Urinary bladder (tissue), 4 donors: ENCODE results near the gene SEPTIN3. TPM values are rescaled to one million over a fixed set of nuclear protein-coding genes. Genes with fewer than 3 reads are reported as not detected.

Experiments used
- DNase-seq: peaks from one replicate; pipeline ENCODE4 v3.0.0-alpha.2; 2015; ENCODE audit errors: extremely low spot score
- H3K27ac ChIP-seq: one replicate; pipeline ENCODE4 v1.5.1; 2013; ENCODE audit warnings: low read depth, mild to moderate bottlenecking, moderate library complexity
- H3K36me3 ChIP-seq: one replicate; pipeline ENCODE4 v1.6.1; 2013; ENCODE audit warnings: mild to moderate bottlenecking, moderate library complexity; ENCODE audit not compliant: insufficient read depth
- H3K4me1 ChIP-seq: one replicate; pipeline ENCODE4 v1.6.1; 2013; ENCODE audit warnings: mild to moderate bottlenecking, moderate library complexity; ENCODE audit not compliant: insufficient read depth
- H3K4me3 ChIP-seq: one replicate; pipeline ENCODE4 v1.5.1; 2013; ENCODE audit warnings: low read depth, low read length
- WGBS: extraction: QIAGEN DNeasy Blood & Tissue Kit; methylation state at CpG from one replicate; pipeline ENCODE4 v1.1.7; 2013; 5-methylcytosine and 5-hydroxymethylcytosine counted together
- polyA plus RNA-seq: library from polyadenylated mRNA; stranded (reverse); fragments of 200-250 nt; gene quantifications from one replicate; pipeline ENCODE4 v1.2.3, GENCODE V29; 2013
- total RNA-seq: library from RNA; depleted of rRNA; stranded (reverse); fragments of >200 nt; gene quantifications from one replicate; pipeline ENCODE4 v1.2.3, GENCODE V29; 2014
- donor health status: healthy with polysubstance abuse.
- donor health status: healthy.

The SEPTIN3 gene
- total and polyA plus RNA-seq, 2 donors = 0.49 to 1.7 TPM

GRCh38 chr22:41998361-41999261 is 29.4 kb downstream of the SEPTIN3 start, which contains the start of gene WBP2NL:
WBP2NL (plus strand) TSS chr22:41998788; CDS start chr22:41998819, 31 bp downstream.
- H3K4me1 ChIP-seq = no peaks in the 10 kb centered on the region
- no peak within 1 kb of the TSS for H3K27ac ChIP-seq
- H3K4me3 ChIP-seq = peak within 1 kb of the TSS; percentile 41
- peak; percentile 23 for DNase-seq
- 32% methylated on average over 71 of the region's 71 CpGs for WGBS
- no peaks in the 10 kb centered on the region for H3K36me3 ChIP-seq

- Histone ChIP-seq H3K36me3 (no peaks in the 10 kb centered on the region), H3K4me1 (no peaks in the 10 kb centered on the region), H3K27ac (no peak overlapping the region), H3K4me3 (no peak overlapping the region)
- DNase-seq = no peak
- WGBS = 96% methylated on average over 8 of the region's 8 CpGs
Measured at GRCh38 chr22:42000466-42000865, 31.2 kb downstream of the SEPTIN3 start.

GRCh38 chr22:42001121-42001520 is 31.9 kb downstream of the SEPTIN3 start:
- no peaks in the 10 kb centered on the region for H3K36me3 ChIP-seq
- no peak for DNase-seq
- no peak overlapping the region for H3K27ac ChIP-seq
- WGBS = 73% methylated on average over 8 of the region's 8 CpGs
- H3K4me1 ChIP-seq = no peaks in the 10 kb centered on the region
- no peak overlapping the region for H3K4me3 ChIP-seq

GRCh38 chr22:42001706-42002105 is 32.5 kb downstream of the SEPTIN3 start:
- H3K4me1 ChIP-seq = no peaks in the 10 kb centered on the region
- no peak for DNase-seq
- WGBS = 94% methylated on average over 12 of the region's 12 CpGs

GRCh38 chr22:42007922-42008321 is 38.7 kb downstream of the SEPTIN3 start:
- H3K36me3 ChIP-seq = no peaks in the 10 kb centered on the region
- H3K27ac ChIP-seq = no peak overlapping the region
- H3K4me3 ChIP-seq = no peak overlapping the region
- no peak for DNase-seq
- H3K4me1 ChIP-seq = no peaks in the 10 kb centered on the region
- 77% methylated on average over 4 of the region's 4 CpGs for WGBS

More at GRCh38 chr22:42001706-42002105, 32.5 kb downstream of the SEPTIN3 start:
- Histone ChIP-seq H3K36me3 (no peaks in the 10 kb centered on the region), H3K4me3 (no peak overlapping the region), H3K27ac (no peak overlapping the region)

- 91% methylated on average over 7 of the region's 7 CpGs for WGBS
- Histone ChIP-seq H3K4me3 (no peak overlapping the region), H3K4me1 (no peaks in the 10 kb centered on the region), H3K36me3 (no peaks in the 10 kb centered on the region), H3K27ac (no peak overlapping the region)
- DNase-seq = no peak
Measured at GRCh38 chr22:42010778-42011177, 41.5 kb downstream of the SEPTIN3 start.

- no peak for DNase-seq
- Histone ChIP-seq H3K4me1 (no peaks in the 10 kb centered on the region), H3K4me3 (no peak overlapping the region), H3K27ac (no peak overlapping the region), H3K36me3 (no peaks in the 10 kb centered on the region)
- 87% methylated on average over 4 of the region's 4 CpGs for WGBS
Measured at GRCh38 chr22:42013385-42013784, 44.1 kb downstream of the SEPTIN3 start.

- Histone ChIP-seq H3K4me3 (no peak overlapping the region), H3K36me3 (no peaks in the 10 kb centered on the region), H3K4me1 (no peaks in the 10 kb centered on the region), H3K27ac (no peak overlapping the region)
- DNase-seq = no peak
- WGBS = 82% methylated on average over 10 of the region's 10 CpGs
Measured at GRCh38 chr22:42016111-42016510, 46.9 kb downstream of the SEPTIN3 start.

- H3K36me3 ChIP-seq = no peaks in the 10 kb centered on the region
- H3K27ac ChIP-seq = no peak overlapping the region
- no peak overlapping the region for H3K4me3 ChIP-seq
- WGBS = 68% methylated on average over 1 of the region's 1 CpG
- DNase-seq = no peak
- no peaks in the 10 kb centered on the region for H3K4me1 ChIP-seq
Measured at GRCh38 chr22:42018224-42018623, 49.0 kb downstream of the SEPTIN3 start.

Other genes with a start within 250 kb of the SEPTIN3 start
- gene CCDC134, start 168.8 kb upstream of the SEPTIN3 start, total RNA-seq = 15.0 TPM
- gene CCDC134, start 168.8 kb upstream of the SEPTIN3 start, polyA plus RNA-seq = 2.4 TPM
- gene SREBF2, start 136.3 kb upstream of the SEPTIN3 start, total RNA-seq = 49.7 TPM
- gene SREBF2, start 136.3 kb upstream of the SEPTIN3 start, polyA plus RNA-seq = 51.3 TPM
- not detected for gene SHISA8, start 54.4 kb upstream of the SEPTIN3 start, total RNA-seq
- not detected for gene SHISA8, start 54.4 kb upstream of the SEPTIN3 start, polyA plus RNA-seq
- gene TNFRSF13C, start 42.6 kb upstream of the SEPTIN3 start, total RNA-seq = 0.53 TPM
- 0.06 TPM for gene TNFRSF13C, start 42.6 kb upstream of the SEPTIN3 start, polyA plus RNA-seq
- gene CENPM, start 22.3 kb upstream of the SEPTIN3 start, total RNA-seq = 6.2 TPM
- 1.1 TPM for gene CENPM, start 22.3 kb upstream of the SEPTIN3 start, polyA plus RNA-seq
- gene WBP2NL, start 29.3 kb downstream of the SEPTIN3 start, total RNA-seq = 5.2 TPM
- gene WBP2NL, start 29.3 kb downstream of the SEPTIN3 start, polyA plus RNA-seq = 0.98 TPM
- gene NAGA, start 101.4 kb downstream of the SEPTIN3 start, total RNA-seq = 38.6 TPM
- gene NAGA, start 101.4 kb downstream of the SEPTIN3 start, polyA plus RNA-seq = 30.9 TPM
- 26.0 TPM for gene PHETA2, start 104.8 kb downstream of the SEPTIN3 start, total RNA-seq
- 17.3 TPM for gene PHETA2, start 104.8 kb downstream of the SEPTIN3 start, polyA plus RNA-seq
- gene SMDT1, start 110.3 kb downstream of the SEPTIN3 start, total RNA-seq = 10.0 TPM
- 86.1 TPM for gene SMDT1, start 110.3 kb downstream of the SEPTIN3 start, polyA plus RNA-seq
- 54.0 TPM for gene NDUFA6, start 121.3 kb downstream of the SEPTIN3 start, total RNA-seq
- 118 TPM for gene NDUFA6, start 121.3 kb downstream of the SEPTIN3 start, polyA plus RNA-seq
- 0.48 TPM for gene CYP2D6, start 161.4 kb downstream of the SEPTIN3 start, total RNA-seq
- gene CYP2D6, start 161.4 kb downstream of the SEPTIN3 start, polyA plus RNA-seq = 0.61 TPM